Measurements from ENCODE around the gene TTC7B. TPM values are rescaled to one million over a fixed set of nuclear protein-coding genes. Genes with fewer than 3 reads are reported as not detected.

Gene TTC7B
- total and polyA plus RNA-seq, 2 experiments from 2014 or later = 7.9 to 28.6 TPM

DNA sequence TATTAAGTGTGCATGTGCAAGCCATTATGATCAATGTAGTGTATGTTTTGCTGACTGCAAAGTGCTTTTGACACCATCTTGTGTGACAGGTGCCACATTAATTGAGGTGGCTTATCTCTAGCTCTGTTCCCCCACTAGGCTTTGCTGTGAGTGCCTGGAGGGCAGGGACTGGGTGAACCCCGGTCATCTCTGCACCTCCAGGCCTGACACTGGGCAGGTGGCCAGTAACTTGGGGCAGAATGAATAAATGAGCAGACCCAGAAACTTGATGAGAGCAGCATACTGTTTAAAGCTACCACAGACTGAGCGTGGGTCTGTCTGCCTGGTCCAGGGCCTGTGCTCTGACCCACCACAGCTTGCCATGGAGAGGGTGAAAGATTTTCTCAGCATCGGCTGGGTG lies 267.8 kb downstream of the TTC7B start:
- peaks cover 6% of the 10 kb centered on the region; the same call in 1 of the 2 replicates for H3K4me1 ChIP-seq (ENCODE audit: insufficient read depth)
- Mint-ChIP-seq H3K27ac (no peak overlapping the region), H3K36me3 (ENCODE audit: low read depth) (peaks cover 4% of the 10 kb centered on the region; the same call in 1 of the 3 replicates), H3K27me3 (ENCODE audit: insufficient read depth, low read depth, poor library complexity) (peaks cover 5% of the 10 kb centered on the region), H3K9me3 (peaks cover 5% of the 10 kb centered on the region; the same call in 2 of the 3 replicates), H3K4me1 (peaks cover 10% of the 10 kb centered on the region), H3K4me3 (no peak overlapping the region)
- no peaks in the 10 kb centered on the region for H3F3A ChIP-seq (replicated peaks; ENCODE audit: low read depth)
- H3K4me2 ChIP-seq = no peak overlapping the region
- H3K9me2 ChIP-seq (ENCODE audit: insufficient read depth) = no peaks in the 10 kb centered on the region
- DNase-seq (ENCODE audit: low spot score) (no peak), ATAC-seq (no peak)
- no peaks in the 10 kb centered on the region for H4K20me1 ChIP-seq (replicated peaks; ENCODE audit: insufficient read depth)
- no peak overlapping the region for H3K4me3 ChIP-seq
- H2AFZ ChIP-seq = no peak overlapping the region
- no peaks in the 10 kb centered on the region for H3K27me3 ChIP-seq (ENCODE audit: insufficient read depth)
- TF ChIP-seq JUNB (IDR thresholded peaks at IDR 0.05; ENCODE audit: unreplicated experiment) (no peak), ETS1 (IDR thresholded peaks at IDR 0.05) (no peak), NANOG (IDR thresholded peaks at IDR 0.05; ENCODE audit: borderline replicate concordance) (no peak)
- H3K27ac ChIP-seq (ENCODE audit: low read depth) = no peak overlapping the region
- H3K36me3 ChIP-seq (ENCODE audit: insufficient read depth) = no peaks in the 10 kb centered on the region
- no peaks in the 10 kb centered on the region for H3K79me2 ChIP-seq (replicated peaks; ENCODE audit: insufficient read depth)

DNA sequence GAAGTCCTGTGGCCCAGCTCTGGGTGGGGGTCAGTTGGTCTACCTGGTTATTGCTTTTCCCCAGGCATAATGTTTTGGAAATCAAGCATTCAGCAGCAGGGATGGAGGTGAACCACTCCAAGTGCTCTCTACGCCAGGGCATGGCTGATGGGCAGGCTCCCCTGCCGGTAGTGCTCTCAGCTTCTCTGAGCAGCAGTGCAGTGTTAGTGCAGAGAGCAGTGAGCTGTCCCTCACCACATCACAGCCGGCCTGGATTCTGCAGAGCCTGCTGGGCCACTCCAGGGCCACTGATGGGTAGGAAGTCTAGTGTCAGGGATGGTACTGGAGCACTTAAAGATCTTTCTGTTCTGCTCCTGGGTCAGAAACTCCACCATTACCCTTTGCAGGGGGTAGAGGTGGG lies 268.3 kb downstream of the TTC7B start:
- peaks cover 5% of the 10 kb centered on the region; the same call in 2 of the 3 replicates for H3K9me3 Mint-ChIP-seq
- no peaks in the 10 kb centered on the region for H3F3A ChIP-seq (replicated peaks; ENCODE audit: low read depth)
- no peaks in the 10 kb centered on the region for H3K9me2 ChIP-seq (ENCODE audit: insufficient read depth)
- DNase-seq (ENCODE audit: low spot score) (no peak), ATAC-seq (no peak)
- no peaks in the 10 kb centered on the region for H3K79me2 ChIP-seq (replicated peaks; ENCODE audit: insufficient read depth)
- no peak overlapping the region for H2AFZ ChIP-seq
- H3K27me3 ChIP-seq (ENCODE audit: insufficient read depth) = no peaks in the 10 kb centered on the region
- peaks cover 5% of the 10 kb centered on the region for H3K27me3 Mint-ChIP-seq (ENCODE audit: insufficient read depth, low read depth, poor library complexity)
- H3K4me1 ChIP-seq (ENCODE audit: insufficient read depth) = peaks cover 6% of the 10 kb centered on the region; the same call in 1 of the 2 replicates
- peaks cover 4% of the 10 kb centered on the region; the same call in 1 of the 3 replicates for H3K36me3 Mint-ChIP-seq (ENCODE audit: low read depth)
- H3K27ac Mint-ChIP-seq = no peak overlapping the region
- H3K27ac ChIP-seq (ENCODE audit: low read depth) = no peak overlapping the region
- H3K4me1 Mint-ChIP-seq = peaks cover 9% of the 10 kb centered on the region
- no peaks in the 10 kb centered on the region for H3K36me3 ChIP-seq (ENCODE audit: insufficient read depth)
- H3K4me2 ChIP-seq = no peak overlapping the region
- no peak overlapping the region for H3K4me3 ChIP-seq
- no peak overlapping the region for H3K4me3 Mint-ChIP-seq
- H4K20me1 ChIP-seq (replicated peaks; ENCODE audit: insufficient read depth) = no peaks in the 10 kb centered on the region
- TF ChIP-seq ZNF462 (CRISPR knock-in tag; IDR thresholded peaks at IDR 0.05) (no peak), CREB1 (CRISPR knock-in tag; IDR thresholded peaks at IDR 0.05; ENCODE audit: low read depth) (no peak), EZH2 (IDR thresholded peaks at IDR 0.05; ENCODE audit: low read depth, unreplicated experiment) (no peak), POLR2AphosphoS5 (IDR thresholded peaks at IDR 0.05; ENCODE audit: low read depth) (no peak), ZNF114 (CRISPR knock-in tag; IDR thresholded peaks at IDR 0.05) (no peak), REST (IDR thresholded peaks at IDR 0.05; ENCODE audit: unreplicated experiment) (no peak)
- TF ChIP-seq, protein P1, sequence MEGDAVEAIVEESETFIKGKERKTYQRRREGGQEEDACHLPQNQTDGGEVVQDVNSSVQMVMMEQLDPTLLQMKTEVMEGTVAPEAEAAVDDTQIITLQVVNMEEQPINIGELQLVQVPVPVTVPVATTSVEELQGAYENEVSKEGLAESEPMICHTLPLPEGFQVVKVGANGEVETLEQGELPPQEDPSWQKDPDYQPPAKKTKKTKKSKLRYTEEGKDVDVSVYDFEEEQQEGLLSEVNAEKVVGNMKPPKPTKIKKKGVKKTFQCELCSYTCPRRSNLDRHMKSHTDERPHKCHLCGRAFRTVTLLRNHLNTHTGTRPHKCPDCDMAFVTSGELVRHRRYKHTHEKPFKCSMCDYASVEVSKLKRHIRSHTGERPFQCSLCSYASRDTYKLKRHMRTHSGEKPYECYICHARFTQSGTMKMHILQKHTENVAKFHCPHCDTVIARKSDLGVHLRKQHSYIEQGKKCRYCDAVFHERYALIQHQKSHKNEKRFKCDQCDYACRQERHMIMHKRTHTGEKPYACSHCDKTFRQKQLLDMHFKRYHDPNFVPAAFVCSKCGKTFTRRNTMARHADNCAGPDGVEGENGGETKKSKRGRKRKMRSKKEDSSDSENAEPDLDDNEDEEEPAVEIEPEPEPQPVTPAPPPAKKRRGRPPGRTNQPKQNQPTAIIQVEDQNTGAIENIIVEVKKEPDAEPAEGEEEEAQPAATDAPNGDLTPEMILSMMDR (conservative IDR thresholded peaks at IDR 0.05; ENCODE audit: low read depth in 2 of 2) = no peak

Data from GM23338 (cell line).